GM12864 (cell line): Measurements from ENCODE around the gene ZNF202.
A peak's percentile ranks its signal among the peaks of the same experiment; 100 is the strongest.

Experiments used
- DNase-seq: peaks from one replicate; pipeline ENCODE4 v3.0.0-alpha.2; 2011; ENCODE audit warnings: low read depth
- H3K4me3 ChIP-seq: 2 replicates; pipeline ENCODE4 v1.5.1; 2011; ENCODE audit warnings: mild to moderate bottlenecking, low read depth, low read length, control low read depth
- TF ChIP-seq, protein P1 (sequence below): IDR thresholded peaks from 2 replicates; pipeline ENCODE4 v1.5.1; 2011; ENCODE audit warnings: low read depth, mild to moderate bottlenecking, moderate library complexity, low read length, control low read depth, inconsistent platforms; ENCODE audit errors: missing control alignments

Gene ZNF202

DNA sequence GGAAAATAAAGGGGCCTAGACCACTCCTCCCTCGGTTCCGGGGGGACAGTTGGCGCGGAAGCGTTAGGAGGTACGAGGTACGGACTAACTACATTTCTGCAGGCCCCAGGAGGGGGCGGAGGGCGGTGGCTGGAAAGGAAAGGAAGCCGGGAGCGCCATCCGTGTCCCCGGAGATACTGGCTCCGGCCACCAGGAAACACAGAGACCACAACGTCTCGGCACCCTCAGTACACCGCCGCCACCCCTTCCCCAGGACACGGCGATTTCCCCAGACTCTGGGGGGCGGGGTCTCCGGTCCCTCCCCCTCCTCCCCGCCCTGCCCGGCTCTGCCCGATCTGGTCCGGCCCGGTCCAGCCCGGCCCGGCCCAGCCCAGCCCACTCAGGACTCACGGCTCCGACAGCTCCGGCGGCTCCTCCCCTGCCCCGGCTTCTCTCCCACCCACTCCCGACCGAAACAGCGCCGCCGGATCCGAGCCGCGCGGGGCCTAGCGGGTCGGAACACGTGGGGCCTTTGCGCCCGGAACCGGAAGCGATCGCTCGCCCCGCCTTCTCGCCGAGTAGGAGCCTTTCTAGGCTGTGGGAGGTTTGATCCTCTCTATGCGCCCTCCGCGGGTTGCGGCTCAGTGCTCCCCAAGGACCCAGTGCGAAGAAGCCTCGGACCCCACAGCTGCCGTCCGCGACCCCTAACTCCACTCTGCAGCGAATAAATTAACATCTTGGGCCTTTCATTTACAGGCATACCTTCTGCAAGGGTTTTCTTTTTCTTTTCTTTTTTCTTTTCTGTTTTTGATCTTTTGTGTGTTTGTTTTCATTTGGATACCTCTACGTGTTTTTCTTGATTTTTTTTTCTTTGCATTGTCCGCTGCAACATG, at the start of gene ZNF202:
TSS of gene ZNF202 (minus strand) at position 502 of the 872 bp plus-strand sequence. CDS start 10,772 bp downstream, outside the sequence.
- TF ChIP-seq, protein P1, sequence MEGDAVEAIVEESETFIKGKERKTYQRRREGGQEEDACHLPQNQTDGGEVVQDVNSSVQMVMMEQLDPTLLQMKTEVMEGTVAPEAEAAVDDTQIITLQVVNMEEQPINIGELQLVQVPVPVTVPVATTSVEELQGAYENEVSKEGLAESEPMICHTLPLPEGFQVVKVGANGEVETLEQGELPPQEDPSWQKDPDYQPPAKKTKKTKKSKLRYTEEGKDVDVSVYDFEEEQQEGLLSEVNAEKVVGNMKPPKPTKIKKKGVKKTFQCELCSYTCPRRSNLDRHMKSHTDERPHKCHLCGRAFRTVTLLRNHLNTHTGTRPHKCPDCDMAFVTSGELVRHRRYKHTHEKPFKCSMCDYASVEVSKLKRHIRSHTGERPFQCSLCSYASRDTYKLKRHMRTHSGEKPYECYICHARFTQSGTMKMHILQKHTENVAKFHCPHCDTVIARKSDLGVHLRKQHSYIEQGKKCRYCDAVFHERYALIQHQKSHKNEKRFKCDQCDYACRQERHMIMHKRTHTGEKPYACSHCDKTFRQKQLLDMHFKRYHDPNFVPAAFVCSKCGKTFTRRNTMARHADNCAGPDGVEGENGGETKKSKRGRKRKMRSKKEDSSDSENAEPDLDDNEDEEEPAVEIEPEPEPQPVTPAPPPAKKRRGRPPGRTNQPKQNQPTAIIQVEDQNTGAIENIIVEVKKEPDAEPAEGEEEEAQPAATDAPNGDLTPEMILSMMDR, result peak; percentile 19
- H3K4me3 ChIP-seq, result peak within 1 kb of the TSS; percentile 82
- peak; percentile 69 for DNase-seq

DNA sequence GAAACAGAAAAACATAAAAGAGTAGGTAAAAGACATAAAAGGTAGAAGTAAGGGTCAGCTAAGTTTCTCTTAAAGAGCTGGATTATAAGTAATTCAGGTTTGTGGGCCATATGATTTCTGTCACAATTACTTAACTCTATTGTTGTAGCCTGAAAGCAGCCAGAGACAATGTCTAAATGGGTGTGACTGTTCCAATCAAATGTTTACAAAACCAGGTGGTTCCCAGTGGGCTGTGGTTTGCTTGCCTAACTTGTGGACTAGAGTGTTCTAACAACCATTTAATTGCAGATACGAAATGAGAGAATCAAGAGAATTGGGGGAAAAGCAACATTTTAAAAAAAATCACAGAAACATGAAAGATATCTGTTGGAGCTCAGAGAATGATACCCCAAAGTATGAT, 42.1 kb upstream of the ZNF202 start:
- H3K4me3 ChIP-seq, result no peak overlapping the region
- TF ChIP-seq, protein P1, result no peak
- no peak for DNase-seq

GRCh38 chr11:123778511-123778910, 37.1 kb upstream of the ZNF202 start:
- TF ChIP-seq, protein P1, result no peak
- no peak for DNase-seq
- H3K4me3 ChIP-seq, result no peak overlapping the region

DNA sequence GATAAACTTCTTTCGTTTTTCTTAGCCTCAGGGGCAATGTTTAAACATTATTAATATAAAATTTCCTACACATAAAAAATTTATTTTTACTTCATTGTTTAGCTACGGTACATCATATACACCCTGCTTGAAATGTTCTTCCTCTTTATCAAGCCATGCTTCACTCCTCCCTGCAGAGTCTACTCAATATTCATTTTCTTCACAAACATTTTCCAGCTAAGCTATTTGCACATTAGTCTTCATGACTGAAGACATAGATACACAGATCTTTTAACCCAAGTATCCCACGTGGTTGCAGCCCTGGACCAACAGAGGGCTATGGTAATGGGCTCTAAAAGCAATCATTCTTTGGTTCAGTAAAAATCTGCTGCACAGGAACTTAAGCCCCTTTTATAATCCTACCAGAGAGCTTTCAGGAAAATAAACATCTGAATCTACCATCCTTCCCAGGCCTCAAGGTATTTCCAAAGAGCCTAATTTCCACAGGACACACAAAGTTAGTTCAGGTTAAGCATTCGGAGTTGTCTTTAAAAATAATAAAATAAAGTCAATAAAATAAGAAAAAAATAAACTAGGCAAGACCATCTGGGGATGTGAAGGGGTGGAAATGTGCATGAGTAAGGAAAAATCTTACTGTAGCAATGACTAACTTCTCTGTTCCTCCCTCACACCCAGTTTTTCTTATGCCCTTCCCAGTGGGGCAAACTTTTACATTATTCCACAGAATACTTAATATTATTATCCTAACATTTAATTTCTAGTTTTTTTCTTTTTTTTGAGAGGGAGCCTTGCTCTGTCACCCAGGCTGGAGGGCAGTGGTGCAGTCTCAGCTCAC, 34.5 kb upstream of the ZNF202 start:
- TF ChIP-seq, protein P1, result no peak
- no peak for DNase-seq
- H3K4me3 ChIP-seq, result no peak overlapping the region

DNA sequence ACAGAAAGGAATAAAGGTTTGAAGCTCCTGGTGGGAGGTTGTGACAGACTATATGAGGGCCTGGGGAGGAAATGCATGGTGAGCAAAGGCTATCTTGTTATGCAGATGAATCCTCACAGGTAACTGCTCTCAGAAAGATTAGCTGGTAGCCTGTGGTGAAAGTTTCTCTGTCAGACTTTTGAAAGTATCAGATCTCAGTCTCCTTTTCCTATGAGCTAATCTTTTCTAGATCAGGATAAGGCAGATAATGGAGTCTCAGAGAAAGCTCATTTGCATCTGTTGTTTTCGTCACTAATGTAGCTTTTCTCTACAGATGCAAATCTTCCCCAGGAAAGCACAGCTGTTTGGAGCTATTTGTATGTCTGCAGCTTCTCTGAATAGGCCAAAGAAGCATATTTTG, 33.8 kb upstream of the ZNF202 start:
- TF ChIP-seq, protein P1, result no peak
- no peak overlapping the region for H3K4me3 ChIP-seq
- DNase-seq, result no peak

GRCh38 chr11:123773959-123774358, 32.5 kb upstream of the ZNF202 start:
- no peak overlapping the region for H3K4me3 ChIP-seq
- DNase-seq, result no peak
- TF ChIP-seq, protein P1, result no peak
